A204.1 (cell line): ENCODE results near the gene FRMD1.

Experiments used
- FAIRE-seq: peaks from 2 replicates; lab custom pipeline; 2012; peaks lifted over from hg19 to GRCh38; lab: Jason Lieb, UNC

The FRMD1 gene

GRCh38 chr6:168078943-168079405, at the start of gene FRMD1:
Gene FRMD1, minus strand, starts transcription at chr6:168079212. Its CDS starts 118 bp downstream, at chr6:168079094.
- no peak for FAIRE-seq

GRCh38 chr6:168128006-168128630, 49.1 kb upstream of the FRMD1 start:
- FAIRE-seq = no peak

- FAIRE-seq = no peak
Observed at GRCh38 chr6:168127384-168127868, 48.4 kb upstream of the FRMD1 start.

GRCh38 chr6:168126566-168127383, 47.8 kb upstream of the FRMD1 start:
- FAIRE-seq = no peak

GRCh38 chr6:168125429-168126001, 46.5 kb upstream of the FRMD1 start:
- FAIRE-seq = no peak

- no peak for FAIRE-seq
Observed at GRCh38 chr6:168124921-168125320, 45.9 kb upstream of the FRMD1 start.

- no peak for FAIRE-seq
Observed at GRCh38 chr6:168124158-168124557, 45.1 kb upstream of the FRMD1 start.

GRCh38 chr6:168123165-168123911, 44.3 kb upstream of the FRMD1 start:
- no peak for FAIRE-seq

GRCh38 chr6:168122521-168122920, 43.5 kb upstream of the FRMD1 start:
- no peak for FAIRE-seq

- FAIRE-seq = no peak
Observed at GRCh38 chr6:168122011-168122410, 43.0 kb upstream of the FRMD1 start.

GRCh38 chr6:168121303-168121665, 42.3 kb upstream of the FRMD1 start:
- FAIRE-seq = no peak

- no peak for FAIRE-seq
Observed at GRCh38 chr6:168120390-168121302, 41.6 kb upstream of the FRMD1 start.

GRCh38 chr6:168119539-168119938, 40.5 kb upstream of the FRMD1 start:
- FAIRE-seq = no peak

GRCh38 chr6:168118935-168119334, 39.9 kb upstream of the FRMD1 start:
- FAIRE-seq = no peak

GRCh38 chr6:168117942-168118341, 38.9 kb upstream of the FRMD1 start:
- FAIRE-seq = no peak

- no peak for FAIRE-seq
Observed at GRCh38 chr6:168116975-168117899, 38.2 kb upstream of the FRMD1 start.

- no peak for FAIRE-seq
Observed at GRCh38 chr6:168116438-168116974, 37.5 kb upstream of the FRMD1 start.

- FAIRE-seq = no peak
Observed at GRCh38 chr6:168115748-168116437, 36.9 kb upstream of the FRMD1 start.

GRCh38 chr6:168113226-168113625, 34.2 kb upstream of the FRMD1 start:
- no peak for FAIRE-seq
